Daoy (cell line): Measurements from ENCODE around the gene PTPRT. TPM values are rescaled to one million over a fixed set of nuclear protein-coding genes. Genes with fewer than 3 reads are reported as not detected.

Experiments used
- DNase-seq: peaks from one replicate; pipeline ENCODE4 v3.0.0-alpha.2; 2015; ENCODE audit warnings: low read depth
- total RNA-seq: library from RNA; depleted of rRNA; stranded (reverse); fragments of >200 nt; shearing (Covaris generic); gene quantifications from 2 replicates; pipeline ENCODE4 v1.2.3, GENCODE V29; 2014

The PTPRT gene
- total RNA-seq, 1 experiment from 2014 or later: not detected

DNA sequence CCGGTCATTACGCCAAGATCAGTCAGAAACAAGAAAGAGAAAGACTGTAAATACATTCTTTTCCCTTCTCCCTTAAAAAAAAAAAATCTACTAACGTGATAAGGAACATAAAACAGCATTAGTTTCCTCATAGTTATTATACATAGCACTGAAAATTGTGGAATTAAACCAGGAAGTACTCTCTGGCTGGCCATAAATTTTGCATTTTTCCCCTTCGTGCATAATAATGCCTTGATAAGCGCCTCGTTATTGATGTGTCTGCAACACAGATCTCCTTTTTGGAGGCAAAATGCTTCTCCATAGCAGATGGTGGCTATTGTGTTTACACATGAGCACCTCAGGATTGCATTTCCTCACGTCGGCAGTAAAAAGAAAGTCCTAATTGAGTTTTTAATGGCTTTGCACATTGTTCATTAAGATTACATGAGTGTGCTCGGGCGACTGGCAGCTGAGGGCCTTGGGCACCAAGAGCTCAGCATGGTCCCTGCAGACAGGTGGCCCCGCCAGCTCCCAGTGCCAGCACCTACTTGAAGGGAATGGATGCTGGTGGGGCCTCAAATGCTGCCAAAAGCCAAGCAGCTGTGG, 394.5 kb downstream of the PTPRT start:
- DNase-seq: no peak

DNA sequence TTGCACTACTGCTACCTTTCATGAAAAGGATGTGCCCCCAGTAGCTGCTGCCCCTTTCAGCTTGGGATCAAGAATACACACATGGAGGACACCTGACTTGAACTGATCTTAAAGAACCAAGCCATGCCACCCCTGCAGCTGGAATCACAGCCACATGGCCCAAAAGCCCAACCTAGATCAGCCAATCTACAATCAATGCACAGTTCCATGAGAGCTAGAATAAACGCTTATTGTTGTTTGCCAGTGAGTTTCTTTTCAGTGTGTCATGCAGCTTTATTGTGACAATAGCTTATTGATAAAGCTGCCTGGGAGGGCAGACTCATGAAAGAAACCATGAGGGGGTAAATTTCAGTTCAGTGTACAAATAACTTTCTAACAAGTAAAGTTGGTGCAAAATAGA, 397.7 kb downstream of the PTPRT start:
- no peak for DNase-seq

DNA sequence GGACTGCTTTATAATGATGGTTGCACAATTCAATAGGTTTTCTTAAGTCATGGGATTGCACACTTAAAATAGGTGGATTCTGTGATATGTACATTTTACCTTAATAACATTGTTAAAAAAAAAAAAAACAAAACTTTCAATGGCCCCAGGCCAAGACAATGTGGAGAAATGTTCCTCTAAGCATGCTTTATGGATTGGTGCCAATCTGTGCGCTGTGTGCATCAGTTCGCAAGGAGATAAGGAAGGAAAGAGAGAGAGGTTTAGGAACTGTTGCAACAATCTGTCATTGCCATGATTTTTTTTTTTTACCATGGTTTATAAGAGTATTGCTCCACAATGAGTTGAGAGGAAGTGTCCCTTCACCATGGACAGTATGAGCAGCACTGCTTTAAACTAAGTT, 399.6 kb downstream of the PTPRT start:
- no peak for DNase-seq

DNA sequence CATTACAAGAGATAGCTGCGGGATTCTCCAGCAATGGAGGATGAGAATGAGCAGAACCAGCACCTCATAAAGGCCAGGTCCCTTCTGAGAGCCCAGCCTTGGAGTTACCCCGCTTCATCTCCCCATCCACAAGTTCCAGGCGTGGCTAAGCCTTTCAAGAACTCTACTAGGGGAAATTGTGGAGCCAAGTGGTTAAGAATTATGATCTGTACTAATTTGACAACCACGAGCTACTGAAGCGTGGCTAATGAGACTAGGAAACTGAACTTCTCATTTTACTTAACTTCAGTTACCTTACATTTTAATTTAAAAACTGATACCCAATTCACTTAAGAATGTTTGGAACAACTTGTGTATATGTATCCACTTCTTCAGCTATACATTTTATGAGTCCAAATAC, 401.0 kb downstream of the PTPRT start:
- DNase-seq: no peak

DNA sequence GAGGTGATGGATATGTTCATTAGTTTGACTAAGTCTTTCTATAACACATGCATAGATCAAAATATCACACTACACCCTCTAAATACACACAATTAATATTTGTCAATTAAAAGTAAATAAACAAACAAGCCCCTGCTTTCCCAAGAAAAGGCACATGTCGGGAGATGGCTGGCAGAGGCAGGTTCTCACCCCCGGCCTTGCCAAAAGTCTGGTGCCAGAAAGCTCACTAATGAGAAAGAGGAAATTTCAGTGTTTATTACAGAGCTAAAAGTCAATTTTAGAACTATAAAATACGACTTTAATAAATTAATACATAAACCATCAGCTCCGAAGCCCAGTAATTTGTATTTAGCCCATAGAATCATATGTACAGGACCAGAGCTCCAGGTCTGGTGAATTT, 404.7 kb downstream of the PTPRT start:
- no peak for DNase-seq

DNA sequence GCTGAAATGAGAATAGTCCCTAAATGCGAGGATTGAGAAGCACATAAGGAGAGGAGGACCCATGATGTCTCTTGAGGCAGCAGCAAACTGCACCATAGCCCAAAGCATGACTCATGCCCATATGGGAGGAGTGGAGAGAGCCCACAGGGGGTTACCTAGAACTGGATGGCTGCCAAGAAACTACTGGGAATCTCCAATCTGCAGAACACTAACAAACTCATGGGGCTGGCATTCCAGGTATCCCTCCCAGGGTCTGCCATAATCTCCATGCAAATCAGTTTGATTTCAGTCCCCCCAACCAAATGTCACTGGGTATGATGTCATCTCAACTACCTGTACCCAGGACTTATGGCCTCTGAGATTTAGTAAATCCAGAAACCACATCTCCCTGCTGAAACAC, 410.5 kb downstream of the PTPRT start:
- DNase-seq: no peak

DNA sequence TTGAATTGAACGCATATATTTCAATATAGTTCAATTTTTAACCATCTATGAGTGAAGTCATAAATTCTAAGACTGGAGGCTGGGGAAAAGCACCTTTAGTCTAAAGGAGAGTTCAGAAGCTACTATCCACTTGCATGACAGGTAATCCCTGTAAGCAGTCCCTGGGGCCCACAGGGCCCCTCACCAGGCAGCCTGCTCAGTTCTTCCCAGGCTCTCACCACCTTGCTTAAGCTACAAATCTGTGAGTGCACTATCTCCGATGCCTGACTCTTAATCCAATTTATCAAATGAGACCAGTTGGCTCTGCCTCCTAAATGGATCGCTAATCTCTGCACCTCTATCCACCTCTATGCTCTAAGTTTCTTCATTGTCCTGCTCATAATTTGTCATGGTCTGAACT, 413.8 kb downstream of the PTPRT start:
- no peak for DNase-seq

DNA sequence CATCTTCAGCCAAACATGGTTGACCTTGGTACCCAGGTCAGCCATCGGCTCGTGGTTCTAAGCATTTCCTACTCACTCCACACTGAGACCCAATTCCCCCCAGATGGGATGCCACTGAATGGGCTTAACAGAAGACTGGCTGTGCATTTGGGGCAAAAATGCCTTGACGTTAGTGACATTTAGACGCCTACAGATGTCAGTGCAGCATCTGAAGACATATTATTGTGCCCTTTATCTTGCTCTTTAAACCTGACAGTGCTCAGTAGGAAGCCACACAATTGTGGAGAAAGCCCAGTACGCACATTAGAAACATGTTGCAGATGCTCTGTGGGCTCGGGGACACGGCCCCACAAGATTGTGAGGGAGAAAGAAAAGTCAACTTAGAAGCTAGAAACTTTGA, 414.7 kb downstream of the PTPRT start:
- no peak for DNase-seq

DNA sequence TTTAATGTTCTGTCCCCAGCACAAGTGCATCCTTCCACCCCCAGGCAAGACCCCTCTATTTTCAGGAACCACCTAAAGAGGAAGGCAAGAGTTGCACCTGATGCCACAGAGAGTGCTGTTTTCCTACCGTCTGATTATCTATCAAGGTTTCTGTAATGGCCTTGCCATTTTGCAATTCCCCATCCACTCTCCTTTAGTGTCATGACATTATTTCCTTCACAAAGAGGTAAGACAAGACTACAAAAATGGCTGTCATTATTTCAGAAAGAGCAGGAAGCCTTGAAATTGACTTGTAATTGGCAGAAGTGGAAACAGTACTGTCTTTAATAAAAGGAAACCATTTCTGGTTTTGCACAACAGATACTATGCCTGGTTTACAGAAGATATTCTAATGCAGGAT, 426.7 kb downstream of the PTPRT start:
- no peak for DNase-seq

DNA sequence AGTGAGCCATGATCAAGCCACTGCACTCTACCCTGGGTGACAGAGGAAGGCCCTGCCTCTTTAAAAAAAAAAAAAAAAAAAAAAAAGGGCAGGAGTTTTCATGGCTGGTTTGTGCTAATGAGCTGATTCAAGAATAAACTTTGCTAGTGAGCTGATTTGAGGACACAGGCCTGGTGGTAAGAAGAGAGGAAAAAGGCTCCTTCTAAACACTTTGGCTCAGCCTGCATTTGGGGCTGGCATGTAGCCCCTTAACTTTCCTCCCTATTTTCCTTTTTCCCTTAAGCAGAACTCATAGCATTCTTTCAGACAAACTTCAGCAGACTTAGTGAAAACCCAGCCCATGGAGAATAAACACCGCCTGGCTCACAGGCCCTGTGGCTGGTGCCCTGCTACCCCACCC, 432.7 kb downstream of the PTPRT start:
- no peak for DNase-seq

DNA sequence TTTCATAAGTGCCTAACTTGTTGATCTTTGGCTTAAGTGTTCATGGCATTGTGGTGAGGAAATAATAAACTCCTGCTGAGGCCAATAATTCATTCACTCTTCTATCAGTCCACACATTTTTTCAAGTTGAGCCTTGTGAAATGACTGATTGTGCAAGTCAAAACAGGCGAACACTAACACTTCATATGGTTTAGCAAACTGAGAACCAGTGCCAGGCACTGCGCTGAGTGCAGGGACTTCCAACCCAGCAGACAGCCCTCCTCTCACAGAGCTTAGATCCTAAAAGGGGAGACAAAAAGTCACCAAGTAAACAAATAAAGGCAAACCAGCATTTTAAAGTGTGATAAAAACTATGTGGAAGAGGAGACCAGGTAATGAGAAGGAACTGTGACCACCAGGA, 435.0 kb downstream of the PTPRT start:
- no peak for DNase-seq

DNA sequence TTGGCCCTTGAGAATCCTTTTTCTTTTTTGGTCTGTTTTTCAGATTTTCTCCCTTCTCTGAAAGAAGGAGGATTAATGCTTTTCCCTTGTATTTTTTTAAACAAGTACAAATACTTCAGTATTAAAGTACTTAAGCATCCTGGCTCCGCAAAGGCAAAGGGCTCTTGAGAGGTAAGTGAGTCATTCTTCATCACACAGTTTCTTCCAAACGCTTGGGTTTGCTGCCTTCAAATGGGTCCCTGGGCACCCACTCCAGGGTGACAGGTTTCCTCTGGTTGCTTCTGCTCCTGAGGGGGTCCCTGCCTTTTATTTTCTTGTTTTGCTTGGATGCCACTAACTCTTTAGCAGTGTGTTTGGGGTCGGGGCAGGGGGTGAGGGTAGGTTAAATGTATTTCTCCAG, 437.1 kb downstream of the PTPRT start:
- DNase-seq: no peak

DNA sequence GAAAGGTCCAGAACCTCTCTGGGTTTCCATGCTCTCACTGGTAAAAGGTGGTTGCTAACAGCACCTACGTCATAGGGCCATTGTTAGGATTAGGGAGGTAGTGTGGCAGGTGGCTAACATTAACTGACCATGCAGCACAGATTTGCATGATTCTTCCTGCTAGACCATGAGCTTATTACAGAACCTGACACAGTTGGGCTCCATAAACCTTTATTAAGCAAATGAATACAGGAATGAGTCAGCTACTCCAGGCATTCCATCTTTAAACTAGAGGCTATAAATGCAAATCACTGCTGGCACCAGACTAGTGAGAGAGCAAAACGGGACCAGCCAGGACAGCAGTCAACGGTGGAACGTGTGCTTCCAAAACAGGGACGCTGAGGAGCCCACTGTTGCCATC, 440.1 kb downstream of the PTPRT start:
- DNase-seq: no peak

DNA sequence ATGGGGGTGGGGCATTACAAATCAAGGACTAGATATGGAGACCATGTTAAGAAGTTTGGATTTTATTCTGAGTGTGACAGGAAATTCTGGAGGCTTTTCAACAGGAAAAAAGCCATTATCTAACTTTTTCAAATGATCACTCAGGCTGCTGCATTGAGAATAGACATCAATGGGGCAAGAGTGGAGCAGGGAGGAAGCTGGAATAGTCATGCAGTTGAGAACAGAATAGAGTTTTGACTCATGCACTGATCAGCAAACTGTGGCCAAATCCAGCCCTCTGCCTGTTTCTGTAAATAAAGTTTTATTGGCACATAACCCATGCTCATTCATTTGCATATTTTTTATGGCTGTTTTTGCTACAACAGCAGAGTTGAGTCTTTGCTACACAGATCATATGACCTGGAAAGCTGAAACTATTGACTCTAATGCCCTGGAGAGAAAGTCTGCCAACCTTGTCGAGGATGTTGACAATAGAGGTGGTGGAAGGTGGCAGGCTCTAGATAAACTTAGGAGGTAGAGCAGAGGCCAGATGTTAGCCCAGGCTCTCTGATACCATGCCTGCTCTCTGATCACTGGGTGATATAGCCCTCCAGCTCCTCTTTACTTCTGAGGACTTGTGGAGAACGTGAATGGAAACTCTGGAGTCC, 441.8 kb downstream of the PTPRT start:
- DNase-seq: no peak

DNA sequence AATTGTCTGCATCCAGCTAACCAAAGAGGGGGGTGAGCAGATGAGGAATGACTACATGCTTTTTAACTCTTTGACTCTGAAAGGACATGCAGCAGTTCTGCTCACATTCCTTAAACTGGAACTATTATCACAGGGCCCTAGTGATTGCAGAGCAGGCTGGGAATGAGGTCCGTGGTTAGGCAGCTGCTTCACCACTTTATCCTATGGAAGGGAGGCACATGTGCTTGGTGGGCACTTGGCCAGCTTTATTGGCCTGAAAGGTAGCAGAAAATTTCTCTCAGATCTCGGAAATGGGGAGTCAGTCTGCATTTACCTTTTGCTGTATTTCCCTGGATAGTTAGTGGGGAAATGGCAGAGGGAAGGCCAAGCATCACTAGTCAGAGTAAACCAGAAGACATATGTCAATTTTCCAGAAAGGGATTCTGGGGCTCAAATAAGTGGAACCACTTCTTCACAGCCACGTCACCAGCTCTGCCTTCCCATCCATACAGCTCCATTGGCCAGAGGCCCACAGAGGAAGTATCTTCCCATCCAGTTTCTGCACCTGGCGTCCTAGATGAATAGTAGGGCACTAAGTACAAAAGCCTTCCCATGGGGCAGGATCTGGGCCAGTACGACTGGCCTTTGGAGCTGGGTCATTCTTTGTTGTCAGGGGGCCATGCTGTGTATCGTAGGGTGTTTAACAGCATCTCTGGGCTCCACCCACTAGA, 444.8 kb downstream of the PTPRT start:
- DNase-seq: no peak

DNA sequence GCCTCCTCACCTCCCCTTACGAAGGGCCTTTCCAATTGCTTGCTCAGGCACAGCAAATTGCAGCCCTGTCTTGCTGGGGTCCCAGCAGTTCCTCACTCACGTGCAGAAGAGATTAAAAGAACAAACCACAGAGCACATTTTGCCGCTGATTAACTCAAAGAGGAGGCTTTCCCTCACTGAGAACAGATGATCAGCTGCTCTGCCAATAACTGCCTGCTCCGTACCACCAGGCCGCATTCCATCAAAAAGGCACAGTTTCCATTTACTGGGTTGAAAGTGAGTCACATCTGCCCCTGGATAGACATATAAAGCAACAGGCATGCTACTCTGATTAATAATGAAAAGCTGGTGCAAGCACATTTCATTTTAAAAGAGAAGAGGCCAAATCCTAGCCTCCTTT, 446.8 kb downstream of the PTPRT start:
- DNase-seq: no peak

DNA sequence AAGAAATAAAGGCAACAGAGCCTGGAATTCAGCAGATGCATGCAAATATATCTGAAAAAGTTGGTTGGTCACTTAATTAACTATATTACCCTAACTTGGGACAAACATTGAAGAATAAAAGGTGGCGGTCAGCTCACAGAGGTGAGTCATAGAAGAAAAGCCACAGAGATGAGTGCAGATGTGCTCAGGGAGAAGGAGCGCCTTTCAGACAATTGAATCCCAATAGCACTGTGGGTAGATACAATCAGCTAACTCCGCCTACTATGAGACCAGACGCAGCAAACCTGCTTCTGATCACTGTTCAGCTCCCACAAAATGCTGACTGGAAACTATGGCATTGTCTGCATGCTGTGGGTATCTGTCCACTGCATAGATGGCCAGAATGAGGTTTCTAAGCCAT, 447.8 kb downstream of the PTPRT start:
- DNase-seq: no peak

DNA sequence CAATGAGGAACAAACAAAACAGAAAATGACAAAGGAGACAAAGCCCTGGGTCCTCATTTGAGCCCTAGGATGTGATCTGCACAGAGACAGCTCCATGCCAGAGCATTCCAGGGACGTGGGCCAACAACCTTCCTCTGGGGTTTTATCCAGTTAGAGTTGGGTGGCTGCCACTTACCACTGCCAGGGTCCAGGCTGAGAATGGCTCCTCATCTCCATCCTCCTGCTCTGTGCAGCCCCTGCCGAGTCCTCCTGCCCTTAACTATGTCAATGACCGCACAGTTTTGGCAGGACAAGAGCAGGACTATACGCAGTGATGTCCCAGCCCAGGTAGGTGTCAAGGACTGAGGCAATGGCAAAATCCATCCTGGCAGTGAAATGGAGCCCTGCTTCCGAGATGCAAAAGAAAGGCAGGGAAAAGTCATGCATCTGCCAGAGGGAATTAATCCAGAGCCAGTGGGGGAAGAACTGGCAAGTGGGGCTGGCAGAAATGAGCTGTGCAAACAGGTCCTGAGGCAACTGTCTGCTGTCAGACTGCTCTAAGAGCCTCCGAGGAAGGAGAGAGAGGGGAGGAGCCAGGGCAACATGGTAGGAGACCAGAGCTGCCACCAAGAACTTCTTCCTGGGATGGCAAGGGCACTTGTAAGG, 449.4 kb downstream of the PTPRT start:
- no peak for DNase-seq

DNA sequence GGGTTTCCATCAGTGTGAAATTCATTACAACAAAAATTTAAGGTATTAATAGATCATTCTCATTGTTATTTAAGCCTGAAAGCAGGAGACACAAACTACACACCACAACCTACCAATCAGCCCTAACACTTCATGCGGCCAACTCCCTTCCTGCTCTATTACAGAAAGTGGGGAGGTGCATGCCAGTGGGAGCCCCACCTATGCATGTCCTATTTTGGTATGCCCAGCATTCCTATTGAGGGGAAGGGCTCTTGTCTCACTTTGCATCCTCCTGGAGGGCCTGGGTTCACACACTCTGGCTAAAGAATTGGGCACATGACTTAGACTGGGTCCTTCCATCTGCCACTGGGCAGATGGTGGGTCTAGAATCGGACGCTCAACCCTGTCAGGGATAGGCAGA, 450.0 kb downstream of the PTPRT start:
- no peak for DNase-seq

DNA sequence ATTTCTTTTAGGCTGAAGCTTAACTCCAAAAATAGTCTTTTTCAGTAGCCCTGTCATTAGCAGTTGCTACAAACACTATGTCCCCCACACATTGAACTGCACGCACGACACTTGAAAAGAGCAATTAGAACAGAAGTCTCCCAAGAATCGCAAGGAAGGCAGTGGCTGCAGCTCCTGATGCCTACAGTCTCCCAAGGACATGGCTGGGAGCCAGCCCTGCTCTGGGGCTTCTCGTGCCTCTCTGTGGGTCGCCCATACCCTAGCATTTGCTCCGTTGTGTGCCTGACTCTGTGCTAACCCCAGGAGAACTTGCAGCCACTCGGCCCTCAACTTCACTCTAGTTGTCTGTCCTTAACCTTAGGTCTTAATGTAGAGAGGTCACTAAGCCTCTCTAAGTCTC, 454.2 kb downstream of the PTPRT start:
- DNase-seq: no peak

DNA sequence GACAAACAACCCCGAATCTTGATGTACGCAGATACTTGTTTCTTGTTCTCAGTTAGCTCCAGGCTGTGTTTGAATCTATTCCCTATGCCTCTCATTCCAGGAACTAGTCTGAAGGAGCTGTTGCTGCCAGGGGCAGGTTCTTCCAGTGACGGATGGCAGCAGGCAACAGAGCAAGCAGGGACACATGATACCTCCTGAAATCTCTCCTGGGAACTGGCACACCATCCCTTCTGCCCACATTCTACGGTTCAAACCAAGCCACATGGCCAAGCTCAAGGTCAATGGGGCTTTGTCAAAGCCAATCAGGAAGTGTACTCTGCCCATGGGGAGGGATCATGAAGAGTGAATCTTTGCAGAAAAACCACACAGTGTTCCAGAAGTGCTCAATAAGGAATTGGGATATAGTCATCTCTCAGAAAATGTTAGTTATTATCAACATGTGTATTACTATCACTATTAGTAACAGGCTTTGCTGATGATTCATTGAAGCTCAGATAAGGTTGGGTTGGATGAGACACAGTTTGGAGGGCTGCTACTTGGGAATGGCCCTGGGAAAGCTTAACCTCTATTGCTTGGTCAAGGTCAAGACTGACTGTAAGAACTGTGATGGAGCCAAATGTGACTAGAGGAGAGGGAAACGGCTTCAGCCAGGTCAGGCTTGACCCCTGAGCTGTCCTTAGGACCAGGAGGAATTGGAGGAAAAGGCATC, 454.9 kb downstream of the PTPRT start:
- DNase-seq: no peak

DNA sequence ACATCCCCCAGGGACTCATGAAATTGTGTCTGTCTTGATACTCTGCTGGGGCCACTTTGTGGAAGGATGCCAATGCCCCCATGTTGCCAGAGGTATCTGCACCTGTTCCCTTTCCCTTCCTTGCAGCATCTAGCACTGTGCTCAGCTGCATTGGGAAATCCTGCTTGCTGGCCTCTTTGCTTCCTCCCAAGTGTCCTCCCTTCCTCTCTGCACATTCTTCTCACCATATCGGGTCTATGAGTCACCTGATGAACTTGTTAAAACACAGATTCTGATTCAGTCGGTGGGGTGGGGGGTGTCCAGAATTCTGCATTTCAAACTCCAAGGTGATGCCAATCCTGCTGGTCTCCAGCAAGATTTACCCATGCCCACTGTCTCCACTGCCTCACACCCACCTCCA, 467.8 kb downstream of the PTPRT start:
- DNase-seq: no peak
